HepG2 (cell line): ENCODE measurements around the gene ABCG1. TPM values are rescaled to one million over a fixed set of nuclear protein-coding genes. Genes with fewer than 3 reads are reported as not detected.

ENCODE experiments used
- ATAC-seq: fragments of 200-7000 bp; cut with Tn5 transposase; 3 replicates; pipeline ENCODE4 v1.9.1; 2020; ENCODE audit warnings: mild to moderate bottlenecking, moderate library complexity
- BruUV-seq: library from RNA; stranded (reverse); fragments of 400-500 nt; replicated peaks from 2 replicates; lab custom pipeline; 2021; lab: Mats Ljungman, UMichigan
- CTCF ChIA-PET: fragments of 300-600 bp; formaldehyde crosslinking; extraction: SDS; loops from one replicate; lab custom pipeline; 2021; ENCODE audit warnings: low total read pairs, inconsistent platforms, low intra/inter-chr PET ratio; lab: Yijun Ruan, JAX
- POLR2A ChIA-PET: fragments of 350-600 bp; sonication (Branson Sonifier 250); formaldehyde crosslinking; loops from one replicate; lab custom pipeline; 2020; ENCODE audit warnings: antibody characterized with exemption, inconsistent platforms; lab: Yijun Ruan, JAX
- DNase-seq: peaks from one replicate; pipeline ENCODE4 v3.0.0-alpha.2; 2015; ENCODE audit warnings: low spot score
- FAIRE-seq: peaks from 3 replicates; lab custom pipeline; 2011; peaks lifted over from hg19 to GRCh38; lab: Jason Lieb, UNC
- H2AFZ ChIP-seq: one replicate; pipeline ENCODE4 v1.6.1; 2011; ENCODE audit warnings: low read length, inconsistent platforms
- H3K27ac ChIP-seq: fragments of 300-600 bp; 3 replicates; pipeline ENCODE4 v1.8.0; 2011; ENCODE audit warnings: mixed run types, mild to moderate bottlenecking, mixed read lengths, low read length, inconsistent platforms; ENCODE audit not compliant: insufficient read depth; ENCODE audit errors: extremely low read length
- H3K27me3 ChIP-seq, 2 experiments: fragments of 200-600 bp in 1 of 2; 2 replicates in 1 of 2; 3 replicates in 1 of 2; pipeline versions ENCODE4 v1.6.0 to v1.8.0; 2011; ENCODE audit warnings: low read length in 2 of 2, mild to moderate bottlenecking in 2 of 2, moderate library complexity in 2 of 2, inconsistent platforms in 1 of 2; ENCODE audit not compliant: insufficient read depth in 2 of 2, control insufficient read depth in 1 of 2
- H3K36me3 ChIP-seq, 2 experiments: fragments of 200-600 bp in 1 of 2; replicated peaks in 1 of 2; 2 replicates in 1 of 2; 3 replicates in 1 of 2; pipeline versions ENCODE4 v1.5.1 to v1.8.0; 2011; ENCODE audit warnings: low read length in 2 of 2, inconsistent platforms in 1 of 2; ENCODE audit not compliant: insufficient read depth in 2 of 2, control insufficient read depth in 1 of 2
- H3K4me1 ChIP-seq: 2 replicates; pipeline ENCODE4 v1.5.1; 2012; ENCODE audit warnings: low read length, inconsistent platforms; ENCODE audit not compliant: insufficient read depth
- H3K4me2 ChIP-seq: 2 replicates; pipeline ENCODE4 v1.6.0; 2011; ENCODE audit warnings: low read depth, low read length, inconsistent platforms
- H3K4me3 ChIP-seq, 3 experiments: fragments of 200-600 bp in 1 of 3; sonication (generic), shearing (Covaris generic) in 1 of 3; replicated peaks in 1 of 3; 2 replicates each; pipeline ENCODE4 v1.5.1; 2011 to 2016; ENCODE audit warnings: low read length in 3 of 3, inconsistent platforms in 2 of 3, low read depth in 2 of 3, mild to moderate bottlenecking in 2 of 3, control low read depth in 1 of 3, mixed read lengths in 1 of 3; ENCODE audit not compliant: insufficient read depth in 1 of 3
- H3K79me2 ChIP-seq: one replicate; pipeline ENCODE4 v1.6.1; 2011; ENCODE audit warnings: low read length, inconsistent platforms; ENCODE audit not compliant: insufficient read depth
- H3K9ac ChIP-seq: 2 replicates; pipeline ENCODE4 v1.6.0; 2011; ENCODE audit warnings: mild to moderate bottlenecking, low read depth, low read length, inconsistent platforms; ENCODE audit not compliant: insufficient read depth
- H3K9me3 ChIP-seq: 2 replicates; pipeline ENCODE4 v1.5.1; 2012; ENCODE audit warnings: mild to moderate bottlenecking, low read length
- H4K20me1 ChIP-seq: 2 replicates; pipeline ENCODE4 v1.6.0; 2011; ENCODE audit warnings: inconsistent platforms, mild to moderate bottlenecking, low read length, moderate library complexity; ENCODE audit not compliant: insufficient read depth
- NR2F6 ChIP-seq, 2 experiments: IDR thresholded peaks; 2 replicates each; pipeline ENCODE4 v1.6.1; 2016; ENCODE audit warnings: antibody characterized with exemption in 1 of 2, mild to moderate bottlenecking in 1 of 2
- ZNF34 ChIP-seq: sonication (generic); formaldehyde crosslinking; IDR thresholded peaks from 2 replicates; pipeline ENCODE4 v1.4.0; 2020; ENCODE audit warnings: mild to moderate bottlenecking, missing genetic modification reagents, borderline replicate concordance
- WGBS: methylation state at CpG from one replicate; pipeline ENCODE4 v1.1.6; 2017; ENCODE audit warnings: low lambda C conversion rate; 5-methylcytosine and 5-hydroxymethylcytosine counted together
- in situ Hi-C: cut with HindIII; loops from 2 replicates; pipeline ENCODE4 v1.10.0; 2017; ENCODE audit warnings: low pct_unique_long_range_greater_than_20kb; ENCODE audit not compliant: extremely low pct_ligation_motif_present
- intact Hi-C: fragments of 100-400 bp; cut with micrococcal nuclease; formaldehyde crosslinking; loops from one replicate; pipeline ENCODE4 v1.10.0; 2022; ENCODE audit not compliant: unreplicated experiment
- polyA plus RNA-seq, 8 experiments: library from polyadenylated mRNA; depleted of rRNA in 3 of 8; stranded (reverse) in 7 of 8; unstranded in 1 of 8; fragments of >200 nt; fragmentation: Illumina TruSeq in 4 of 8; extraction: Trizol in 4 of 8; gene quantifications; 2 replicates each; pipeline versions ENCODE4 v1.2.1 to v1.2.3, GENCODE V29; 2011 to 2016; ENCODE audit warnings: low read depth in 4 of 8, missing spikeins in 1 of 8, mixed read lengths in 1 of 8; ENCODE audit not compliant: insufficient read depth in 1 of 8
- total RNA-seq, 5 experiments: library from RNA; depleted of rRNA; stranded (reverse); fragments of >200 nt; fragmentation: Illumina TruSeq; extraction: Trizol; gene quantifications; 2 replicates each; pipeline ENCODE4 v1.2.3, GENCODE V29; 2016; ENCODE audit warnings: low read depth in 1 of 5
- TF ChIP-seq, protein P1 (sequence below): fragments of 450-650 bp; IDR thresholded peaks from 2 replicates; pipeline ENCODE4 v1.6.1; 2016

Gene ABCG1
- total and polyA plus RNA-seq, 2 of the 13 experiments (the other 11 are each of a cell fraction or from before 2014, with no cell fraction given) = 0.04 TPM; not detected in 1

- TF ChIP-seq ZNF34 (CRISPR knock-in tag) = no peak
- TF ChIP-seq, protein P1, sequence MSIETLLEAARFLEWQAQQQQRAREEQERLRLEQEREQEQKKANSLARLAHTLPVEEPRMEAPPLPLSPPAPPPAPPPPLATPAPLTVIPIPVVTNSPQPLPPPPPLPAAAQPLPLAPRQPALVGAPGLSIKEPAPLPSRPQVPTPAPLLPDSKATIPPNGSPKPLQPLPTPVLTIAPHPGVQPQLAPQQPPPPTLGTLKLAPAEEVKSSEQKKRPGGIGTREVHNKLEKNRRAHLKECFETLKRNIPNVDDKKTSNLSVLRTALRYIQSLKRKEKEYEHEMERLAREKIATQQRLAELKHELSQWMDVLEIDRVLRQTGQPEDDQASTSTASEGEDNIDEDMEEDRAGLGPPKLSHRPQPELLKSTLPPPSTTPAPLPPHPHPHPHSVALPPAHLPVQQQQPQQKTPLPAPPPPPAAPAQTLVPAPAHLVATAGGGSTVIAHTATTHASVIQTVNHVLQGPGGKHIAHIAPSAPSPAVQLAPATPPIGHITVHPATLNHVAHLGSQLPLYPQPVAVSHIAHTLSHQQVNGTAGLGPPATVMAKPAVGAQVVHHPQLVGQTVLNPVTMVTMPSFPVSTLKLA = peak; percentile 72
- TF ChIP-seq, all 625 proteins: peak for 1
- Histone ChIP-seq H3K9me3 (no peaks in the 10 kb centered on the region), H2AFZ (no peak overlapping the region), H3K27me3 (peaks cover 1 to 37% of the 10 kb centered on the region in 2 experiments; a peak in 4 of 5 replicates), H3K4me3 (no peak overlapping the region), H3K79me2 (no peaks in the 10 kb centered on the region), H3K9ac (no peak overlapping the region), H3K36me3 (no peaks in the 10 kb centered on the region), H3K27ac (no peak overlapping the region), H3K4me2 (no peak overlapping the region), H4K20me1 (no peaks in the 10 kb centered on the region), H3K4me1 (no peaks in the 10 kb centered on the region)
- intact Hi-C loops (no loop called here), in situ Hi-C loops (no loop called here)
- BruUV-seq = no TSS peak
- FAIRE-seq (no peak), DNase-seq (no peak), ATAC-seq (no peak)
- 30% methylated on average over 7 of the region's 7 CpGs for WGBS
- POLR2A ChIA-PET = no interaction called here
- CTCF ChIA-PET = no interaction called here
Observed at GRCh38 chr21:42302794-42303193, 83.9 kb downstream of the ABCG1 start.

GRCh38 chr21:42303443-42303842 lies 84.5 kb downstream of the ABCG1 start:
- no peak for ATAC-seq
- WGBS = 13% methylated on average over 3 of the region's 3 CpGs
- no peaks in the 10 kb centered on the region for H3K79me2 ChIP-seq
- TF ChIP-seq NR2F6 (IDR thresholded peaks at IDR 0.05) = no peak
- TF ChIP-seq NR2F6 (CRISPR knock-in tag; IDR thresholded peaks at IDR 0.05) = no peak
- H2AFZ ChIP-seq = no peak overlapping the region
- no peak overlapping the region for H3K4me3 ChIP-seq
- POLR2A ChIA-PET = no interaction called here
- no peak for FAIRE-seq
- H3K9ac ChIP-seq = no peak overlapping the region
- intact Hi-C loops (no loop called here), in situ Hi-C loops (no loop called here)
- H3K4me1 ChIP-seq = no peaks in the 10 kb centered on the region
- no peaks in the 10 kb centered on the region for H3K9me3 ChIP-seq
- H3K27me3 ChIP-seq = peaks cover 3 to 37% of the 10 kb centered on the region in 2 experiments; a peak in 4 of 5 replicates
- no peak overlapping the region for H3K27ac ChIP-seq
- DNase-seq = no peak
- no TSS peak for BruUV-seq
- no peaks in the 10 kb centered on the region for H4K20me1 ChIP-seq
- no peak overlapping the region for H3K4me2 ChIP-seq
- CTCF ChIA-PET = no interaction called here
- H3K36me3 ChIP-seq = no peaks in the 10 kb centered on the region
